Measurements from ENCODE around the gene CCDC171.
A peak's percentile ranks its signal among the peaks of the same experiment; 100 is the strongest.

CCDC171 gene

GRCh38 chr9:15736569-15736968 lies 183.7 kb downstream of the CCDC171 start:
- no CpG with 5 or more reads among the region's 6 CpGs for WGBS (ENCODE audit: extremely low coverage, insufficient coverage, low lambda C conversion rate)
- Histone ChIP-seq H3K18ac (ENCODE audit: low read length) (no peak overlapping the region), H3K4me2 (ENCODE audit: low read length) (no peak overlapping the region), H3K79me1 (ENCODE audit: low read length) (no peaks in the 10 kb centered on the region), H4K8ac (ENCODE audit: low read depth, low read length) (no peak overlapping the region), H2BK15ac (replicated peaks; ENCODE audit: low read depth) (no peak overlapping the region), H4K5ac (ENCODE audit: low read length) (no peak overlapping the region), H3K79me2 (ENCODE audit: control insufficient read depth, insufficient read depth, low read length) (no peaks in the 10 kb centered on the region), H3K36me3 (ENCODE audit: control insufficient read depth, insufficient read depth, low read length) (no peaks in the 10 kb centered on the region), H3K4me3 (ENCODE audit: low read length) (no peak overlapping the region), H3K4me1 (ENCODE audit: control insufficient read depth, low read depth, low read length) (no peaks in the 10 kb centered on the region), H3K56ac (ENCODE audit: low read length) (no peak overlapping the region), H3K9ac (ENCODE audit: low read length) (no peak overlapping the region), H3K27me3 (ENCODE audit: insufficient read depth, low read length, poor library complexity) (no peaks in the 10 kb centered on the region), H2AK5ac (ENCODE audit: low read length) (no peak overlapping the region), H3K27ac (ENCODE audit: low read depth, low read length) (no peak overlapping the region), H2BK120ac (ENCODE audit: low read depth, low read length) (no peak overlapping the region), H2BK5ac (ENCODE audit: low read length) (no peak overlapping the region), H3K23ac (ENCODE audit: low read length) (no peak overlapping the region), H3K4ac (ENCODE audit: low read depth, low read length) (no peak overlapping the region)
- DNase-seq = no peak

- Histone ChIP-seq H2BK15ac (replicated peaks; ENCODE audit: low read depth) (no peak overlapping the region), H3K79me2 (ENCODE audit: control insufficient read depth, insufficient read depth, low read length) (no peaks in the 10 kb centered on the region), H4K8ac (ENCODE audit: low read depth, low read length) (no peak overlapping the region), H3K36me3 (ENCODE audit: control insufficient read depth, insufficient read depth, low read length) (no peaks in the 10 kb centered on the region), H3K4ac (ENCODE audit: low read depth, low read length) (no peak overlapping the region), H4K5ac (ENCODE audit: low read length) (no peak overlapping the region), H3K27ac (ENCODE audit: low read depth, low read length) (no peak overlapping the region), H2BK120ac (ENCODE audit: low read depth, low read length) (no peak overlapping the region), H3K9ac (ENCODE audit: low read length) (no peak overlapping the region), H3K18ac (ENCODE audit: low read length) (no peak overlapping the region), H3K27me3 (ENCODE audit: insufficient read depth, low read length, poor library complexity) (no peaks in the 10 kb centered on the region), H3K23ac (ENCODE audit: low read length) (no peak overlapping the region), H2AK5ac (ENCODE audit: low read length) (no peak overlapping the region), H3K4me2 (ENCODE audit: low read length) (no peak overlapping the region), H3K56ac (ENCODE audit: low read length) (no peak overlapping the region), H2BK5ac (ENCODE audit: low read length) (no peak overlapping the region), H3K4me1 (ENCODE audit: control insufficient read depth, low read depth, low read length) (no peaks in the 10 kb centered on the region), H3K4me3 (ENCODE audit: low read length) (no peak overlapping the region), H3K79me1 (ENCODE audit: low read length) (no peaks in the 10 kb centered on the region)
- WGBS (ENCODE audit: extremely low coverage, insufficient coverage, low lambda C conversion rate) = no CpG with 5 or more reads among the region's 1 CpG
- no peak for DNase-seq
Observed at GRCh38 chr9:15738011-15738410, 185.2 kb downstream of the CCDC171 start.

- no peaks in the 10 kb centered on the region for H3K36me3 ChIP-seq (ENCODE audit: control insufficient read depth, insufficient read depth, low read length)
- H4K8ac ChIP-seq (ENCODE audit: low read depth, low read length) = no peak overlapping the region
- no peak overlapping the region for H2BK120ac ChIP-seq (ENCODE audit: low read depth, low read length)
- no peak overlapping the region for H3K23ac ChIP-seq (ENCODE audit: low read length)
- H3K79me2 ChIP-seq (ENCODE audit: control insufficient read depth, insufficient read depth, low read length) = no peaks in the 10 kb centered on the region
- WGBS (ENCODE audit: extremely low coverage, insufficient coverage, low lambda C conversion rate) = no CpG with 5 or more reads among the region's 2 CpGs
- H3K27ac ChIP-seq (ENCODE audit: low read depth, low read length) = no peak overlapping the region
- H3K79me1 ChIP-seq (ENCODE audit: low read length) = no peaks in the 10 kb centered on the region
- H3K4me2 ChIP-seq (ENCODE audit: low read length) = no peak overlapping the region
- no peak overlapping the region for H2AK5ac ChIP-seq (ENCODE audit: low read length)
- H3K27me3 ChIP-seq (ENCODE audit: insufficient read depth, low read length, poor library complexity) = no peaks in the 10 kb centered on the region
- H2BK5ac ChIP-seq (ENCODE audit: low read length) = no peak overlapping the region
- no peaks in the 10 kb centered on the region for H3K4me1 ChIP-seq (ENCODE audit: control insufficient read depth, low read depth, low read length)
- no peak overlapping the region for H3K4ac ChIP-seq (ENCODE audit: low read depth, low read length)
- H2BK15ac ChIP-seq (replicated peaks; ENCODE audit: low read depth) = no peak overlapping the region
- H3K4me3 ChIP-seq (ENCODE audit: low read length) = no peak overlapping the region
- H4K5ac ChIP-seq (ENCODE audit: low read length) = no peak overlapping the region
- H3K18ac ChIP-seq (ENCODE audit: low read length) = no peak overlapping the region
- DNase-seq = no peak
- no peak overlapping the region for H3K9ac ChIP-seq (ENCODE audit: low read length)
- H3K56ac ChIP-seq (ENCODE audit: low read length) = no peak overlapping the region
Observed at GRCh38 chr9:15741015-15741414, 188.2 kb downstream of the CCDC171 start.

GRCh38 chr9:15743512-15743911 lies 190.7 kb downstream of the CCDC171 start:
- no CpG with 5 or more reads among the region's 1 CpG for WGBS (ENCODE audit: extremely low coverage, insufficient coverage, low lambda C conversion rate)
- Histone ChIP-seq H3K4ac (ENCODE audit: low read depth, low read length) (no peak overlapping the region), H3K23ac (ENCODE audit: low read length) (no peak overlapping the region)

GRCh38 chr9:15744196-15744595 lies 191.4 kb downstream of the CCDC171 start:
- Histone ChIP-seq H2AK5ac (ENCODE audit: low read length) (no peak overlapping the region), H3K56ac (ENCODE audit: low read length) (no peak overlapping the region), H3K4me2 (ENCODE audit: low read length) (no peak overlapping the region), H2BK15ac (replicated peaks; ENCODE audit: low read depth) (no peak overlapping the region), H3K4me3 (ENCODE audit: low read length) (no peak overlapping the region), H2BK5ac (ENCODE audit: low read length) (no peak overlapping the region), H3K36me3 (ENCODE audit: control insufficient read depth, insufficient read depth, low read length) (no peaks in the 10 kb centered on the region), H4K5ac (ENCODE audit: low read length) (no peak overlapping the region), H3K4ac (ENCODE audit: low read depth, low read length) (no peak overlapping the region), H3K27me3 (ENCODE audit: insufficient read depth, low read length, poor library complexity) (no peaks in the 10 kb centered on the region), H3K79me2 (ENCODE audit: control insufficient read depth, insufficient read depth, low read length) (no peaks in the 10 kb centered on the region), H3K4me1 (ENCODE audit: control insufficient read depth, low read depth, low read length) (no peaks in the 10 kb centered on the region), H3K18ac (ENCODE audit: low read length) (no peak overlapping the region), H4K8ac (ENCODE audit: low read depth, low read length) (no peak overlapping the region), H2BK120ac (ENCODE audit: low read depth, low read length) (no peak overlapping the region), H3K9ac (ENCODE audit: low read length) (no peak overlapping the region), H3K27ac (ENCODE audit: low read depth, low read length) (no peak overlapping the region), H3K79me1 (ENCODE audit: low read length) (no peaks in the 10 kb centered on the region), H3K23ac (ENCODE audit: low read length) (no peak overlapping the region)
- no peak for DNase-seq
- WGBS (ENCODE audit: extremely low coverage, insufficient coverage, low lambda C conversion rate) = no CpG with 5 or more reads among the region's 3 CpGs

More at GRCh38 chr9:15743512-15743911, 190.7 kb downstream of the CCDC171 start:
- Histone ChIP-seq H4K5ac (ENCODE audit: low read length) (no peak overlapping the region), H3K79me1 (ENCODE audit: low read length) (no peaks in the 10 kb centered on the region), H2BK120ac (ENCODE audit: low read depth, low read length) (no peak overlapping the region), H2BK15ac (replicated peaks; ENCODE audit: low read depth) (no peak overlapping the region), H3K4me1 (ENCODE audit: control insufficient read depth, low read depth, low read length) (no peaks in the 10 kb centered on the region), H3K18ac (ENCODE audit: low read length) (no peak overlapping the region), H3K27ac (ENCODE audit: low read depth, low read length) (no peak overlapping the region), H3K9ac (ENCODE audit: low read length) (no peak overlapping the region), H3K4me3 (ENCODE audit: low read length) (no peak overlapping the region), H3K36me3 (ENCODE audit: control insufficient read depth, insufficient read depth, low read length) (no peaks in the 10 kb centered on the region), H3K4me2 (ENCODE audit: low read length) (no peak overlapping the region), H2BK5ac (ENCODE audit: low read length) (no peak overlapping the region), H3K56ac (ENCODE audit: low read length) (no peak overlapping the region), H3K79me2 (ENCODE audit: control insufficient read depth, insufficient read depth, low read length) (no peaks in the 10 kb centered on the region), H4K8ac (ENCODE audit: low read depth, low read length) (no peak overlapping the region), H2AK5ac (ENCODE audit: low read length) (no peak overlapping the region), H3K27me3 (ENCODE audit: insufficient read depth, low read length, poor library complexity) (no peaks in the 10 kb centered on the region)
- no peak for DNase-seq

- Histone ChIP-seq H2BK120ac (ENCODE audit: low read depth, low read length) (no peak overlapping the region), H4K5ac (ENCODE audit: low read length) (no peak overlapping the region), H3K18ac (ENCODE audit: low read length) (no peak overlapping the region), H3K27ac (ENCODE audit: low read depth, low read length) (no peak overlapping the region), H3K79me2 (ENCODE audit: control insufficient read depth, insufficient read depth, low read length) (no peaks in the 10 kb centered on the region), H2BK15ac (replicated peaks; ENCODE audit: low read depth) (no peak overlapping the region), H3K4me3 (ENCODE audit: low read length) (no peak overlapping the region), H3K4ac (ENCODE audit: low read depth, low read length) (no peak overlapping the region), H3K27me3 (ENCODE audit: insufficient read depth, low read length, poor library complexity) (no peaks in the 10 kb centered on the region), H3K4me1 (ENCODE audit: control insufficient read depth, low read depth, low read length) (no peaks in the 10 kb centered on the region), H3K4me2 (ENCODE audit: low read length) (no peak overlapping the region), H4K8ac (ENCODE audit: low read depth, low read length) (no peak overlapping the region), H3K56ac (ENCODE audit: low read length) (no peak overlapping the region), H3K23ac (ENCODE audit: low read length) (no peak overlapping the region), H2AK5ac (ENCODE audit: low read length) (no peak overlapping the region), H3K36me3 (ENCODE audit: control insufficient read depth, insufficient read depth, low read length) (no peaks in the 10 kb centered on the region), H3K79me1 (ENCODE audit: low read length) (no peaks in the 10 kb centered on the region), H2BK5ac (ENCODE audit: low read length) (no peak overlapping the region), H3K9ac (ENCODE audit: low read length) (no peak overlapping the region)
- no CpG with 5 or more reads among the region's 7 CpGs for WGBS (ENCODE audit: extremely low coverage, insufficient coverage, low lambda C conversion rate)
- peak; percentile 9 for DNase-seq
Observed at GRCh38 chr9:15746905-15747304, 194.1 kb downstream of the CCDC171 start.

Measured in mesendoderm (in vitro differentiated cells).